Measurements from ENCODE around the gene LRRFIP1. TPM values are rescaled to one million over a fixed set of nuclear protein-coding genes. Genes with fewer than 3 reads are reported as not detected.

LRRFIP1 gene
- total and polyA plus RNA-seq, 2 donors (not counting 1 experiment from before 2014, with no cell fraction given) = 42.0 to 139 TPM

DNA sequence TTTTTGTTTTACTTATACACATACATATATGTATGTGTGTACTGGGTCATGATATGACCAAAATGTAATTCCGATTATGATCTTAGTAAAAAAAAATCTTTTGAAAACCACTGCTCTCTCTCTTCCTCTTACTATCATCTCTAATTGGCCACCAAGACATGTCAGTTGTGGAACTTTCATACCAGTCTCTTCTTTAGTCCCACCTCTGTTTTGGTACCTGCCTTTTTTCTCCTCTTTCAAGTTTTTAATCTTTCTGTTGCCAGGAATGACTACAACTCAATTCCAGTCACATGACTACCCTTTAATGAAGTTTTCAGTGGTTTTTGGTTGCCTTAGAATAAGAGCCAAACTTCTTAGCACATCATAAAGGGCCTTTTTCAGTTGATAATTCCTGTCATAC is 188.2 kb downstream of the LRRFIP1 start:
- Histone ChIP-seq H3K36me3 (replicated peaks in 1 of 2; ENCODE audit: control extremely low read depth in 1 of 2, control insufficient read depth in 1 of 2, extremely low read depth in 1 of 2, insufficient read depth in 2 of 2, low read length in 1 of 2) (no peaks in the 10 kb centered on the region), H3K27ac (ENCODE audit: low read length in 2 of 2) (no peak overlapping the region), H3K4me3 (ENCODE audit: control extremely low read depth in 1 of 5, extremely low read depth in 1 of 5, insufficient read depth in 1 of 5, low read depth in 2 of 5, low read length in 4 of 5) (no peak overlapping the region), H3K27me3 (replicated peaks in 1 of 4; ENCODE audit: control extremely low read depth in 1 of 4, control insufficient read depth in 3 of 4, insufficient read depth in 4 of 4, low read length in 3 of 4) (no peaks in the 10 kb centered on the region), H3K9ac (ENCODE audit: low read length) (no peak overlapping the region), H4K20me1 (ENCODE audit: control insufficient read depth, insufficient read depth, low read length, poor library complexity, severe bottlenecking) (no peaks in the 10 kb centered on the region), H2AFZ (ENCODE audit: insufficient read depth, low read depth, low read length, poor library complexity, severe bottlenecking) (no peak overlapping the region), H3K79me2 (ENCODE audit: control insufficient read depth, insufficient read depth, low read length) (no peaks in the 10 kb centered on the region), H3K9me3 (ENCODE audit: control extremely low read depth in 1 of 3, control insufficient read depth in 2 of 3, insufficient read depth in 1 of 3, low read length in 2 of 3) (no peaks in the 10 kb centered on the region), H3K4me2 (replicated peaks; ENCODE audit: low read depth, low read length, poor library complexity, severe bottlenecking) (no peak overlapping the region), H3K4me1 (ENCODE audit: control insufficient read depth in 2 of 2, insufficient read depth in 2 of 2, low read length in 2 of 2) (no peaks in the 10 kb centered on the region)
- ATAC-seq (ENCODE audit: low read depth) (no peak), DNase-seq (no peak)
- CTCF ChIA-PET = interaction anchor here (0.8 kb wide), 1 partner anchor 381 kb away, joined by 3 read pairs; no protein-coding TSS in a partner anchor
- POLR2A ChIA-PET = no interaction called here
- TF ChIP-seq EZH2 (IDR thresholded peaks at IDR 0.05; ENCODE audit: borderline replicate concordance, insufficient read depth, low read depth, low read length, poor library complexity, severe bottlenecking) (no peak), CTCF (IDR thresholded peaks at IDR 0.05) (no peak)
- WGBS (ENCODE audit: insufficient coverage) = no CpG with 5 or more reads among the region's 1 CpG
- intact Hi-C loops (cut with micrococcal nuclease) = no loop called here
- H3K27me3 Mint-ChIP-seq = no peaks in the 10 kb centered on the region
- no peak overlapping the region for H3K4me3 Mint-ChIP-seq
- H3K4me1 Mint-ChIP-seq = no peaks in the 10 kb centered on the region
- H3K27ac Mint-ChIP-seq = no peak overlapping the region
- H3K9me3 Mint-ChIP-seq (ENCODE audit: insufficient read depth) = no peaks in the 10 kb centered on the region

- Histone ChIP-seq H4K20me1 (ENCODE audit: control insufficient read depth, insufficient read depth, low read length, poor library complexity, severe bottlenecking) (no peaks in the 10 kb centered on the region), H3K4me2 (replicated peaks; ENCODE audit: low read depth, low read length, poor library complexity, severe bottlenecking) (no peak overlapping the region), H3K4me3 (ENCODE audit: control extremely low read depth in 1 of 5, extremely low read depth in 1 of 5, insufficient read depth in 1 of 5, low read depth in 2 of 5, low read length in 4 of 5) (no peak overlapping the region), H3K36me3 (replicated peaks in 1 of 2; ENCODE audit: control extremely low read depth in 1 of 2, control insufficient read depth in 1 of 2, extremely low read depth in 1 of 2, insufficient read depth in 2 of 2, low read length in 1 of 2) (no peaks in the 10 kb centered on the region), H3K27me3 (replicated peaks in 1 of 4; ENCODE audit: control extremely low read depth in 1 of 4, control insufficient read depth in 3 of 4, insufficient read depth in 4 of 4, low read length in 3 of 4) (no peaks in the 10 kb centered on the region), H3K9ac (ENCODE audit: low read length) (no peak overlapping the region), H2AFZ (ENCODE audit: insufficient read depth, low read depth, low read length, poor library complexity, severe bottlenecking) (no peak overlapping the region), H3K27ac (ENCODE audit: low read length in 2 of 2) (no peak overlapping the region), H3K4me1 (ENCODE audit: control insufficient read depth in 2 of 2, insufficient read depth in 2 of 2, low read length in 2 of 2) (no peaks in the 10 kb centered on the region), H3K9me3 (ENCODE audit: control extremely low read depth in 1 of 3, control insufficient read depth in 2 of 3, insufficient read depth in 1 of 3, low read length in 2 of 3) (no peaks in the 10 kb centered on the region), H3K79me2 (ENCODE audit: control insufficient read depth, insufficient read depth, low read length) (no peaks in the 10 kb centered on the region)
- Mint-ChIP-seq H3K9me3 (ENCODE audit: insufficient read depth) (no peaks in the 10 kb centered on the region), H3K4me1 (no peaks in the 10 kb centered on the region), H3K27me3 (no peaks in the 10 kb centered on the region), H3K27ac (no peak overlapping the region), H3K4me3 (no peak overlapping the region)
- WGBS (ENCODE audit: insufficient coverage) = no CpG with 5 or more reads among the region's 1 CpG
- intact Hi-C loops (cut with micrococcal nuclease) = no loop called here
- ChIA-PET POLR2A (interaction anchor here (0.6 kb wide), 1 partner anchor 291 kb away, joined by 5 read pairs; no protein-coding TSS in a partner anchor), CTCF (interaction anchor here (0.8 kb wide), 1 partner anchor 382 kb away, joined by 3 read pairs; no protein-coding TSS in a partner anchor)
- TF ChIP-seq CTCF (IDR thresholded peaks at IDR 0.05) = no peak
- TF ChIP-seq EZH2 (IDR thresholded peaks at IDR 0.05; ENCODE audit: borderline replicate concordance, insufficient read depth, low read depth, low read length, poor library complexity, severe bottlenecking) = no peak
- DNase-seq (no peak), ATAC-seq (ENCODE audit: low read depth) (no peak)
Observed at GRCh38 chr2:237816531-237816930, 189.1 kb downstream of the LRRFIP1 start.
